Measurements from ENCODE around the gene ITCH.

Gene ITCH

GRCh38 chr20:34526466-34526865, 163.4 kb downstream of the ITCH start:
- DNase-seq (ENCODE audit: low read depth in 2 of 3, low spot score in 2 of 3), result no peak

GRCh38 chr20:34527016-34527415, 163.9 kb downstream of the ITCH start:
- no peak for DNase-seq (ENCODE audit: low read depth in 2 of 3, low spot score in 2 of 3)

DNA sequence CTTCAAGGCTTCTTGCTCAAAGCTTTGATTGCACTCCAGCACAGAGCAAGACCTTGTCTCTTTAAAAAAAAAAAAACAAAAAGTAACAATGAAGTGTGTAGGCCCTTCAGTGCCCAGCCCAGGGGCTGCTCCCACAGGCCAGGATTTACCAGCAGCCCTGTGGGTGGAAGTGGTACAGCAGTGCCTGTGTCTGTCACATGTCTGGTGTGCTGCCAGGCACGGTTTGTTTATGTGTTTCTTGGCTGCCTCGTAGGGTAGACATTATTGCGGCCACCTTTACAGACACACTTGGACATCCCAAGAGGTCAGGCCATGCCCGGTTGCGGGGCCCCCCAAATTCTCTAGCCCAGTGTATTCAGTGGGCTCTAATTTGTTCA, 165.8 kb downstream of the ITCH start:
- DNase-seq (ENCODE audit: low read depth in 2 of 3, low spot score in 2 of 3), result no peak

GRCh38 chr20:34529742-34530141, 166.7 kb downstream of the ITCH start:
- no peak for DNase-seq (ENCODE audit: low read depth in 2 of 3, low spot score in 2 of 3)

DNA sequence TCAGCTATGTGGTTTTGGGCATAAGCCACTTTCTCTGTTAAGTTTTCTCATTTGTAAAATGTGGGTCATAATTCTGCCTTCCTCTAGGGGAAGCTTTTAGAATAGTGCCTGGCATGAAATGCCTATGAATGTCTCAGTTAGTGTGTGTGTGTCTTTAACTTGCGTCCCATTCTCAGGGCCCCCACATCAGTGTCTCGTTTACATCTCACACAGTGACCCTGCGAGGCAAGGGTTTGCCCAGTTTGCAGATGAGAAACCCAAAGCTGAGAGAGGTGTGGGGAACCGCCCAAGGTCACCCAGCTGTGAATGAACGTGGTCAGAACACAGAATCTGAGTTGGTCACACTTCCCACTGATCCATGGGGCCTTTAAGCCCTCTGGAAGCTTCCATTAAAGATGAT, 167.3 kb downstream of the ITCH start:
- DNase-seq (ENCODE audit: low read depth in 2 of 3, low spot score in 2 of 3), result no peak

GRCh38 chr20:34531608-34532265, 168.7 kb downstream of the ITCH start:
- DNase-seq (ENCODE audit: low read depth in 2 of 3, low spot score in 2 of 3), result no peak

DNA sequence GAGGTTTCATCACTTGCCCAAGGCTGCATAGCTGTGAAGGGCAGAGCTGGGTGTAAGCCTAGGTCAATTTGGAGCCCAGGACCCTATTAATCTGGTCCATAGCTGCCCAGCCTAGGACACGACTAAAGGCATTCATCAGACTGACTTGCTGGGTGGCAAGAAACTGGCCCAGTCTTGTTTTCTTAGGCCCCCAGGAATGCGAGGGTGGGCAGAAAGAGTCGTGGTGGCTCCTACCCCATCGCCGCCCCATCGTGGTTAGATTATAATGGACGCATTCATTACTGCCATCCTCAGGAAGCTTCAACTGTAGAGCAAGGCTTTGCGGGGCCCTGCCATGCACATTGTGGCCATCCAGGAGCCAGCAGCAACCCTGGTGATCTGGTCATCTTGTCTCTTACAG, 169.2 kb downstream of the ITCH start:
- DNase-seq (ENCODE audit: low read depth in 2 of 3, low spot score in 2 of 3), result no peak

GRCh38 chr20:34532756-34533155, 169.7 kb downstream of the ITCH start:
- no peak for DNase-seq (ENCODE audit: low read depth in 2 of 3, low spot score in 2 of 3)

DNA sequence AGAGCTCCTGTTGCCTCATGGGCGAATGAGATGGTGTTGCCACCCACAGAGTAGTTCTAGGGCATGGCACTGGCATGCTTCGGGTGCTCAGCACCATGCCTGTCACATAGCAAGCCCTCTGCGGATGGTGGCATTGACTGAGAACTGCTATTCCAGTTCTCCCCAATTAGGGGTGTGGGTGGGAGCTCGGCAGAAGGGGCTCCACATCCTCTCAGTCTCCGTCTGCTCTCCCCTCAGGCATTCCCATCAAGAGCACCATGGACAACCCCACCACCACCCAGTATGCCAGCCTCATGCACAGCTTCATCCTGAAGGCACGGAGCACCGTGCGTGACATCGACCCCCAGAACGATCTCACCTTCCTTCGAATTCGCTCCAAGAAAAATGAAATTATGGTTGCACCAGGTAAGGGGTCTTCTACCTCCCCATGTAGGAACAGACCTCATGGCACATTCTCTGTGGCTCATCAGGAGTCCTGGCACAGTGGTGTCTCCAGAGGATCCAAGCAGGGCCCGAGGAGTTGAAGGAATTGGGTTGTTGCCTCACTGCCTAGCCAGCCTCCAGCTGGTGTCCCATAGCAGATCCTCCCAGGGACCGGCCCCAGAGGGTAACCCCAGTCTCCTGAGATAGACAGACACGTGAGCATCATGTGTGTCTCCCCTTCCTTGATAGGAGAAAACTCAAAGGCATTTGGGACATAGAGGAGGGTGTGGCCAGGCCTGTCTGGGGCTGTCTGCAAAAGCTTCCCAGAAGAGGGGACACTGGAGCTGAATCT, 171.5 kb downstream of the ITCH start:
- DNase-seq (ENCODE audit: low read depth in 2 of 3, low spot score in 2 of 3), result no peak

DNA sequence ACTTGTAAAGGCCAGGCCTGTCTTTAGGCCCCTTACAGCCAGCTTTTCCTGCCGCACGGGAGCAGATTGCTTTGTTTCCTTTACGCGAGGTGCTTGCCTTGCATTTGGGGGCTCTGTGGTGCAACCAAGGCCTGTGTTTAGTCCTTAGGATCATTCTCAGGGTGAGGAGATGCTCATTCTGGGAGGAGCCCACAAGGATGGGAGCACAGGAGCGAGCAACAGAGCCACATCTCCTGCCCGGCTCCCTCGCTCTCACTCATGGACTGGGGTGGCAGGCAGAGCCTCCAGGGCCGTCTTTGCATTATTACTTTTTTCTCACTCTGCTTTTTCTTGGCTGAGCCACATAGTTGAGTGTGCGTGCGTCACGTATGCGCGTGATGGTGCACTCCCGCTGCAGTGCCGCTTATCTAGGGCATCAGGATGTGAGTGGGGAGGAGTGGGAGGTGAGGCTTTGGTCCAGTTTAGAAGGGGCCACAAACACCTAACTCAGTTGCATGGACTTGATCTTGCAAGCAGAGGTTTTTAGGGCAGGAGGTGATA, 172.3 kb downstream of the ITCH start:
- DNase-seq (ENCODE audit: low read depth in 2 of 3, low spot score in 2 of 3), result no peak

DNA sequence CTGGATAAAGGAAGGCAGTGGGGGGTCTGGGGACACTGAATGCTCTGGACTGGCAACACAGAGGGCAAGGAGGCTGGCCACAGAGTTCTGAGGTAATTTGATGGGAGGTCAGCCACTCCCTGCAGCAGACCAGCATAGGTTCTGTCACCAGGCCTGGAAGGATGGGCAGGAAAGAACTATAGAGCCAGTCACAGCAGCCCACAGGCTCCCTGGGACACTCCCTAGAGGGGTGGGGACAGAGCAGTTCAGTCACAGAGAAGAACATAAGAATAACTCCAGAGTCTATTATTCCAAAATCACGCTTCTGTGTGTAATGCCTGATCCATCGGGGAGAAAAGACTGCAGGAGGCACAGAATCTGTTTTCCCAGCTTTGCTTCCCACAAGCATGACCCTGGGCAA, 172.8 kb downstream of the ITCH start:
- DNase-seq (ENCODE audit: low read depth in 2 of 3, low spot score in 2 of 3), result no peak

GRCh38 chr20:34536798-34537394, 173.8 kb downstream of the ITCH start:
- DNase-seq (ENCODE audit: low read depth in 2 of 3, low spot score in 2 of 3), result no peak

DNA sequence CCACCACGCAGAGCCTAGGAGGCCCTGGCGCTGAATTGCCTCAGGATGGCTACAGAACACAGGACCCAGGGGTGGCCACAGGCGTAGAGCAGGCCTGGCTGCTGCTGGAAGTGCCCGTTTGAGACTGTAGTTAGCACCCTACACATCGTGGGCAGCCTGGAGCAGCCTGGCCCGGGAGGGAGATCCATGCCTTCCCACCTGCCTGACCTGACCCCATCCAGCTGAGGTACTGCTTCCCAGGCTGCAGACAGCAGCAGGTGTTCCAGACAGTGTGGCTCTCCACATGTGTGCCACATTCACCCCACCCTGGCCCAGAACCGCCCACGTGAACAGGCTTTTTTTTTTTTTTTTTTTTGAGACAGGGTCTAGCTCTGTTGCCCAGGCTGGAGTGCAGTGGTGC, 174.6 kb downstream of the ITCH start:
- no peak for DNase-seq (ENCODE audit: low read depth in 2 of 3, low spot score in 2 of 3)

DNA sequence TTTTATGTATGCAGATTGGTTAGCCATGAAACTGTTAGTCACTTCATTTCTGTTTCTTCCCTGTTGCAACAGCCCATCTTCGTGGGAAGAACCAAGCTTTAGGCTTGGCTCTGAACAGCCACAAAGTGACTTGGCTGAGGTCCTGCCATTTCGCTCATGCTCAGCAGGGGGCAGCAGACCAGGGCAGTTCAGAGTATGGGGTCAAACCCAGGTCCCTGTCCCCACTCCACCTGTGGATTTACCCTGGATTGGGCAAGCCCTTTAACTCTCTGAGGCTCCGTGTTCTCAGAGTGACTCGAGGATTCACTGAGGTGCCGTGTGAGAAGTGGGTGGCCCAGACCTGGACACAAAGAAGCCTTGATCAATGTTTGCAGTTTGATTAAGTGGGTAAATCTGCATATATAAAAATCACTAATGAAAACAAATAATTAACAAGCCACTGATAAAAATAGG, 175.6 kb downstream of the ITCH start:
- DNase-seq (ENCODE audit: low read depth in 2 of 3, low spot score in 2 of 3), result peak in 1 of 3 experiments; percentile 44

DNA sequence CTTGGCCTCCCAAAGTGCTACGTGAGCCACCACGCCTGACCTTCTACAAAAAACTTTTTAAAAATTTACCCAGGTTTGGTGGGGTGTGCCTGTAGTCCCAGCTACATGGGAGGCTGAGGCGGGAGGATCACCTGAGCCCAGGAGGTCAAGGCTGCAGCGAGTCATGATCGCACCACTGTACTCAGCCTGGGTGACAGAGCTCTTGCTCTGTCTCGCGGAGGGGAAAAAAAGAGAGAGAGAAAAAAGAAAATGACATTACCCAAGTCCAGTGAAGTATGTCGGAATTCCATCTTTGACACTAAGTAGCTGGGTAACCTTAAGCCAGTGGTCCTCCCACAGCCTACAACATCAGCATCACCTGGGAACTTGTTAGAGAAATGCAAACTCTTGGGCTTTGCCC, 176.7 kb downstream of the ITCH start:
- no peak for DNase-seq (ENCODE audit: low read depth in 2 of 3, low spot score in 2 of 3)

- no peak for DNase-seq (ENCODE audit: low read depth in 2 of 3, low spot score in 2 of 3)
Observed at GRCh38 chr20:34540596-34541263, 177.7 kb downstream of the ITCH start.

GRCh38 chr20:34541264-34541901, 178.3 kb downstream of the ITCH start:
- no peak for DNase-seq (ENCODE audit: low read depth in 2 of 3, low spot score in 2 of 3)

DNA sequence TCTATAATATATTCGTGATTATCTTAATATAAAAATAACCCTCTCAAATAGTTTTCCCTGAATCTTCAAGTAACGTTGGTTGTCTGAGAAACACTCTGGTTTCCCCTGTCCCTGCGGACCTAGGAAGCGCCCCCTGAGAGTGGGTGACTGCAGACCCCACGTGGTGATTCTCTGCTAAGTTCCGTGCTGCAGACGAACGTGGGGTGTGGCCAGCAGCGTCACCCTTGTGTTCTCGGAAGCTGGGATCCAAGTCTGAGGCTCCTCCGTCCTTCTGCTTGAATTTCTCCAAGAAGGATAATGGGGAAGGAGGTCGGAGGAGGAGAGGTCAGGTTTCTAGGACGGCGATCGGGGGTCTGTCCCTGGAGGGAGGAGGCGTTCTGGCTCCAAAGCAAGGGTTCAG, 178.8 kb downstream of the ITCH start:
- DNase-seq (ENCODE audit: low read depth in 2 of 3, low spot score in 2 of 3), result no peak

- no peak for DNase-seq (ENCODE audit: low read depth in 2 of 3, low spot score in 2 of 3)
Observed at GRCh38 chr20:34542439-34542838, 179.4 kb downstream of the ITCH start.

DNA sequence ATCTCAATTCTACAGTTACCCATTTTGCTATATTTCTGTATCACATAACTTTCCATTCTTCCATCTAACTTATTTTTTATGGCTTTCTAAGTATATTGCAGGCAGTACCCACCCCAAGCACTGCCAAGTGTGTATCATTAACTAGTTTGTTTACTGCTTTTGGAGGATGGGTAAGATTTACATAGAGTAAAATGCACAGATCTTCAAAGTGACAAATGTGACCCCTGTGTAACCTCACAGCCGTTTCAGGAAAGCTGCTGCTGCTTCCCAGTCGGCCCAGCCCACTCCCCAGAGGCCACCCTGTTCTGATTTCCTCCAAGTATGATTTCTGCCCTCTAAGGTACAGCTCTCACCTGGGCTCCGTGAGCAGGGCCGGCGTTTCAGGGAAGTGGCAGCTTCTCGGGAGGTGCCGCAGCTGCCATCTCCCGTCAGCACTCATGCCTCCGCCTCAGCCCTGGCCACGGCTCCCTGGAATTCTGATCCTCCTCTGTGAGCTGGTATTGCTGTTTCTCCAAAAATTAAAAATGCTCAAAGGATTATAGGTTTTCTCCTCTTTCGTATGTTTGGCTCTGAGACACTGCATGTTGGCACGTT, 180.5 kb downstream of the ITCH start:
- DNase-seq (ENCODE audit: low read depth in 2 of 3, low spot score in 2 of 3), result no peak

Measured in activated CD8-positive, alpha-beta memory T cell treated with anti-CD3 and anti-CD28 coated beads for 48 hours (primary cell).